SK-N-SH (cell line): Measurements from ENCODE around the gene RNU5D-1.

ENCODE experiments used
- CTCF ChIP-seq: fragments of 200-600 bp; sonication (generic); IDR thresholded peaks from 2 replicates; pipeline ENCODE4 v1.6.1; 2017; ENCODE audit warnings: antibody characterized with exemption, mild to moderate bottlenecking, moderate library complexity
- ELF1 ChIP-seq: IDR thresholded peaks from 2 replicates; pipeline ENCODE4 v1.4.0; 2012
- POLR2AphosphoS5 ChIP-seq: IDR thresholded peaks from 2 replicates; pipeline ENCODE4 v1.6.1; 2012; ENCODE audit warnings: low read depth, low read length
- REST ChIP-seq: IDR thresholded peaks from 2 replicates; pipeline ENCODE4 v1.6.1; 2012; ENCODE audit warnings: mild to moderate bottlenecking, low read depth, low read length, moderate library complexity
- RXRA ChIP-seq: IDR thresholded peaks from 2 replicates; pipeline ENCODE4 v1.4.0; 2012; ENCODE audit warnings: low read depth, mild to moderate bottlenecking, borderline replicate concordance
- TCF12 ChIP-seq: IDR thresholded peaks from 2 replicates; pipeline ENCODE4 v1.4.0; 2012
- TF ChIP-seq, protein P1 (sequence below): IDR thresholded peaks from 2 replicates; pipeline ENCODE4 v1.4.0; 2012; ENCODE audit warnings: low read depth, borderline replicate concordance

DNA sequence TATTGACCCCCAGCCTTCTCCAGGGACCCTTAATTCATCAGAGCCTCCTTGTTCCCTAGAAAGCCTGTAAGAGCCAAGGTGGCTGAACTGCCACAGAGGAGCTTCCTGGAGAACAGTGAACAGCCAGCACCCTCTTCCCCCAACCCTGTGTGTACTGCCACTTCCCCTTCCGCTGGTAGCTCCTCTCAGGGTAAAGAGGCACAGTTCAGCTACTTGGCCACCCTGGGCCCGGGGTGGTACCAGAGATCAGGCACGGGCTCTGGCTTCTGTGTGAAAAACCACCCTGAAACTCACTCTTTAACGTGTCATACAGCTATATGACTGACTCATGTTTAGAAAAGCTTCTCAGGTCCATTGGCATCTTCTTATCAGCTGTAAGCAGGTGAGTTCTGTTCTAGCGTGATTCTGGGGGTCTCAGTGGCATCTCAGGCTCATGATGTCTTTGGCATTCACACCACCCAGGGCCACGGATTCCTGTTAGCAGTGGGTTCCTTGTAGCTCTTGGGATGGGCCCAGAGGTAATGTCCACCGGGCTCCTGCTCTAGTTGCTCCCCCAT lies 34.1 kb downstream of the RNU5D-1 start:
- no peak for TF ChIP-seq REST
- no peak for TF ChIP-seq CTCF
- no peak for TF ChIP-seq TCF12
- no peak for TF ChIP-seq ELF1
- TF ChIP-seq, protein P1, sequence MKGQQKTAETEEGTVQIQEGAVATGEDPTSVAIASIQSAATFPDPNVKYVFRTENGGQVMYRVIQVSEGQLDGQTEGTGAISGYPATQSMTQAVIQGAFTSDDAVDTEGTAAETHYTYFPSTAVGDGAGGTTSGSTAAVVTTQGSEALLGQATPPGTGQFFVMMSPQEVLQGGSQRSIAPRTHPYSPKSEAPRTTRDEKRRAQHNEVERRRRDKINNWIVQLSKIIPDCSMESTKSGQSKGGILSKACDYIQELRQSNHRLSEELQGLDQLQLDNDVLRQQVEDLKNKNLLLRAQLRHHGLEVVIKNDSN, result no peak
- no peak for TF ChIP-seq RXRA
- TF ChIP-seq POLR2AphosphoS5, result no peak
